NB4 (cell line): ENCODE measurements around the gene SLC25A39.

Experiments used
- DNase-seq: peaks from one replicate; pipeline ENCODE4 v3.0.0; 2010; ENCODE audit warnings: low read depth
- H3K4me3 ChIP-seq: one replicate; pipeline ENCODE4 v1.5.1; 2011; ENCODE audit warnings: mild to moderate bottlenecking, low read depth, low read length, moderate library complexity
- MAX ChIP-seq: IDR thresholded peaks from 2 replicates; pipeline ENCODE4 v1.6.1; 2011; ENCODE audit warnings: low read depth, low read length
- MYC ChIP-seq: IDR thresholded peaks from 2 replicates; pipeline ENCODE4 v1.6.1; 2011; ENCODE audit warnings: low read depth, low read length
- POLR2A ChIP-seq: IDR thresholded peaks from 2 replicates; pipeline ENCODE4 v1.6.1; 2011; ENCODE audit warnings: mild to moderate bottlenecking; ENCODE audit not compliant: insufficient read length; ENCODE audit errors: extremely low read depth
- TF ChIP-seq, protein P1 (sequence below): IDR thresholded peaks from one replicate; pipeline ENCODE4 v1.5.1; 2012; ENCODE audit warnings: low read depth, low read length

Gene SLC25A39

DNA sequence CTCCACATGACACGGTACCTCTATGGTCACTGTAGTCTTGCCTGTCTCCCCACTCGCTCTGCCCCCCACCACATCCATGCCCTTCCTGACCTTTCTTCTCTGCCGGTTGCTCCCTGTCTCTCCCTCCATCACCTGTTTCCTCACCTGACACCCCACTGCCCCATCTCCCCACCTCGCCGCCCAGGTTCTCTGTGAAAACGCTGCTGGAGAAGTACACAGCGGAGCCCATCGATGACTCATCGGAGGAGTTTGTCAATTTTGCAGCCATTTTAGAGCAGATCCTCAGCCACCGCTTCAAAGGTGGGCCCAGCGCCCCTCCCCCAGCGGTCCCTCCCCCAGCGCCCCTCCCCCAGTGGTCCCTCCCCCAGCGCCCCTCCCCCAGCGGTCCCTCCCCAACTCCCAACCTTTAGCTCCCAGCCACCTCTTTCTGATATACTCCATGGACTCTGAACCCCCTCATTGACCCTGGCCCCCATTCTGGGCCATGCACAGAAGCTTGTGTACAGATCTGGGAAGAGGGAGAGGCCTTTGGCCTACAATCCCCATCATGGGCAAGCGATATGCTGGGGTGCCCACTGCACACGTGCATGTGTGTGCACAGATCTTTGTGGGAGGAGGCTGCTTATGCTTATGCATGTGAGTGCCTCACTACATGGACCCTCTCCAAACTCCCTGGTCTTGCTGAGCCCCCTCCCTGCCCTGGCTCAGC is 12.1 kb downstream of the SLC25A39 start:
- DNase-seq: no peak
- H3K4me3 ChIP-seq: no peak overlapping the region
- no peak for TF ChIP-seq POLR2A
- no peak for TF ChIP-seq MYC
- no peak for TF ChIP-seq MAX
- TF ChIP-seq, protein P1, sequence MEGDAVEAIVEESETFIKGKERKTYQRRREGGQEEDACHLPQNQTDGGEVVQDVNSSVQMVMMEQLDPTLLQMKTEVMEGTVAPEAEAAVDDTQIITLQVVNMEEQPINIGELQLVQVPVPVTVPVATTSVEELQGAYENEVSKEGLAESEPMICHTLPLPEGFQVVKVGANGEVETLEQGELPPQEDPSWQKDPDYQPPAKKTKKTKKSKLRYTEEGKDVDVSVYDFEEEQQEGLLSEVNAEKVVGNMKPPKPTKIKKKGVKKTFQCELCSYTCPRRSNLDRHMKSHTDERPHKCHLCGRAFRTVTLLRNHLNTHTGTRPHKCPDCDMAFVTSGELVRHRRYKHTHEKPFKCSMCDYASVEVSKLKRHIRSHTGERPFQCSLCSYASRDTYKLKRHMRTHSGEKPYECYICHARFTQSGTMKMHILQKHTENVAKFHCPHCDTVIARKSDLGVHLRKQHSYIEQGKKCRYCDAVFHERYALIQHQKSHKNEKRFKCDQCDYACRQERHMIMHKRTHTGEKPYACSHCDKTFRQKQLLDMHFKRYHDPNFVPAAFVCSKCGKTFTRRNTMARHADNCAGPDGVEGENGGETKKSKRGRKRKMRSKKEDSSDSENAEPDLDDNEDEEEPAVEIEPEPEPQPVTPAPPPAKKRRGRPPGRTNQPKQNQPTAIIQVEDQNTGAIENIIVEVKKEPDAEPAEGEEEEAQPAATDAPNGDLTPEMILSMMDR: no peak

GRCh38 chr17:44311562-44312181 is 13.0 kb downstream of the SLC25A39 start:
- DNase-seq: no peak
- TF ChIP-seq MAX (no peak), POLR2A (no peak), MYC (no peak)
- TF ChIP-seq, protein P1: no peak

DNA sequence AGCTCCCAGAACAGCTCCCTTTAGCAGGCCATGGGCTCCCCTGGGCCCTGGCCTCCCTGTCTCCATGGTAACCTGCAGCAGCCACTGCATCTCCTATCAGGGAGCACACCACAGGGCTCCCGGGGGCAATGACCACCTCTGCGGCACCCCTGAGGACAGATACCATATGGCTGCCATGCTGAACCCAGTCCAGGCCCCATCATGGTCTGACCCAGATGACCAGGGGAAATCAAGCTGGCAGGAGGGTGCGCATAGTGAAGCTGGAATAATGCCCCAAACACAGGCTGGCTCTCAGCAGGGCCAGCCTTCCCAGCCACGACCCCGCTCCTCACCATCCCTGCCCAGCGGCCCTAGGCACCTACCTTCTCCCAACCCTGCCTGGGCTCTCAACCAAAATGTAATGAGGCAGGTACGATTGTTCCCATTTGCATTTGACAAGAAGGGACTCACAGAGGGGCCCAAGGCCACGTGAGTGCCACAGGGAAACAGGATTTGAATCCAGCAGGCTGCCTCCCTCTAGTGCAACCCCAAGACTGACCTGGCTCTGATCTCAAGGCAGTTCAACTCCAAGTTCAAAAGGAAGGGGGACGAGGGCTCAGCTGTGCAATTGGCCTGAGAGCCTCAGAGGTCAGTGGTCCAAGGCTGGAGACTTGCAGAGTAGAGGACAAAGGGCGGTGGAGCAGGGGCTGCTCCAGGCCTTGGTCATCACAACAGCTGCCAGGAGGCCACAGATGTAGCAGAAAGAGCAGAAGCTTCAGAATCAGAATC is 13.8 kb downstream of the SLC25A39 start:
- no peak for DNase-seq
- H3K4me3 ChIP-seq: no peak overlapping the region
- TF ChIP-seq, protein P1: no peak
- TF ChIP-seq POLR2A (no peak), MAX (no peak), MYC (no peak)

More at GRCh38 chr17:44311562-44312181, 13.0 kb downstream of the SLC25A39 start:
- H3K4me3 ChIP-seq: no peak overlapping the region

DNA sequence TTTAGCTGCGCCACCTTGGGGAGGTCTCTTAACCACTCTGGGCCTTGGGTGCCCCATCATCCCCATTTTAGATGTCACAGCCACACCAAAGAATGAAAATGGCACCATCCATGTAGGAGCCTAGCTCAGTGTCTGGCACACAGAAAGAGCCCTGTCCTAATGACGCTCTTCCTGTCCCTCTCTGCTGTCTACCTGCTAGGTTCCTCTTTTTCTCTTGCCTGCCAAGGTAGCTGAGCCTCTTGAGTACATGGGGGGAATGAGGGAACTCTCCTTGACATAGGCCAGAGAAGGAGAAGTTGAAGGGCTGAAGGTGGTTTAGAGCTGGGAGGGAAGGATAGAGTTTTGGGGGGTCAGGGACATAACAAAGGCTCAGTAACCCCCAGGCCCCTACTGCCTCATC is 14.4 kb downstream of the SLC25A39 start:
- DNase-seq: no peak
- TF ChIP-seq MYC: no peak

DNA sequence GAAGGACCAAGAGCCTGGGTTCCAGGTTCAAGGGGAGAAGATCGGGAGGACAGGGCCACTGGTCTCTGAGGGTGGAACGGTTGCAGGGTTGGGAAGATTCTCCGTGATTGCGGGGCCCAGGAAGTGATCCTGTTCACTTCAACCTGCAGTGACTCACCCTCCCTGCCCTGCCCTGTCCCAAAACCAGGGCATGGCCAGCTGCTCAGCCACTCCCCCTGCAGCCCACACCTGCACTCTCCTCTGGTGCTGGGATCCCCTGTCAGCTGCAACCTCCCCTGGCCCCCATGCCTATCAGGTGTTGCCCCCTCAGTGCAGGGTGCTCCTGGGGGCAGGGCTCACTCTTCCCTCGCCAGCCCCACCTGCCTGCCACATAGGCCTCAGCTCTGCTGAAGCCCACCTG is 15.2 kb downstream of the SLC25A39 start:
- DNase-seq: no peak
- no peak for TF ChIP-seq POLR2A
- no peak for TF ChIP-seq MYC
- TF ChIP-seq, protein P1: no peak
- TF ChIP-seq MAX: no peak
- H3K4me3 ChIP-seq: no peak overlapping the region

More for the DNA sequence above, 14.4 kb downstream of the SLC25A39 start:
- no peak overlapping the region for H3K4me3 ChIP-seq

GRCh38 chr17:44308865-44309264 is 15.8 kb downstream of the SLC25A39 start:
- no peak for DNase-seq
- H3K4me3 ChIP-seq: no peak overlapping the region
- TF ChIP-seq MYC (no peak), MAX (no peak), POLR2A (no peak)
- TF ChIP-seq, protein P1: no peak
